Stimulated activated memory B cell treated with anti-CD40 and anti-IgM and Interleukin-4, amounts not matched to agents 10 μg/mL and 1 μg/mL and 100 μg/mL, for 72 hours (primary cell): ENCODE results near the gene NCOA7.

Experiments used
- ATAC-seq: fragments of 150-1000 bp; cut with Tn5 transposase; 2 replicates; pipeline ENCODE4 v1.10.0; 2021
- H3K27ac Mint-ChIP-seq: one replicate; pipeline ENCODE4 v1.8.0; 2022; ENCODE audit warnings: mild to moderate bottlenecking, mixed read lengths
- H3K27me3 Mint-ChIP-seq: one replicate; pipeline ENCODE4 v1.8.0; 2022; ENCODE audit warnings: mixed read lengths
- H3K36me3 Mint-ChIP-seq: one replicate; pipeline ENCODE4 v1.8.0; 2022; ENCODE audit warnings: mixed read lengths
- H3K4me1 Mint-ChIP-seq: one replicate; pipeline ENCODE4 v1.8.0; 2022; ENCODE audit warnings: mixed read lengths
- H3K4me3 Mint-ChIP-seq: one replicate; pipeline ENCODE4 v1.8.0; 2022; ENCODE audit warnings: mild to moderate bottlenecking, moderate library complexity, mixed read lengths
- H3K9me3 Mint-ChIP-seq: one replicate; pipeline ENCODE4 v1.8.0; 2022; ENCODE audit warnings: mixed read lengths

NCOA7 gene

DNA sequence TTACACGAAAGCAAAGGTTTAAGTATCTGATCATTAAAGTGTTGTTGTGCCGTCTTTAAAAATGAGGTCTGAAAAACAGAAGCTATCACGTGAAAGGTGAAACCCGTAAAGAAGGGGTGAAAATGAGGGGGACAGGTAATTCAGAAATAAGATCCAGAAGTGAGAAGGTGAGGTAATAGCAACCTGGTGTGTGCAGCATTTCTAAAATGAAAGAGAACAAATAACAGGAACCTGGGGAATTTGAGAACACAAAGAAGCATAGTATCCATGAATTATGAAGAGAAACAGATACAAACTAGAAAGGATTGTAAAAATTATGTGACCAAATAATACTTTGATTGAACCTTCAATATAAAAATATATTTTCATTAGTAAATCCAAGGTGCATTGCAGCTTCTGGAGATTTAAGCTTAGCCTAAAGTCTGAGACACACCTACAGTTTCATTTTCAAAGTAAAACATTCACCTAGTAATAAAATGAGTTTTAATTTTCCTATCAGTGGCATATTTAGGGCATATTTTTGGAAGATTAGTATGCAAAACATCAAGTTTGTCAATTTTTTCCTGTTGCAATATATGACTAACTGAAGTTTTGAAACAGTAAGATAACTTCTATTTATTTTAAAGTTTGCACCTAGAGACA is 39.9 kb upstream of the NCOA7 start:
- Mint-ChIP-seq H3K27me3 (peaks cover 68% of the 10 kb centered on the region), H3K36me3 (no peaks in the 10 kb centered on the region), H3K9me3 (no peaks in the 10 kb centered on the region), H3K4me1 (peaks cover 43% of the 10 kb centered on the region), H3K27ac (no peak overlapping the region), H3K4me3 (no peak overlapping the region)
- ATAC-seq = no peak

DNA sequence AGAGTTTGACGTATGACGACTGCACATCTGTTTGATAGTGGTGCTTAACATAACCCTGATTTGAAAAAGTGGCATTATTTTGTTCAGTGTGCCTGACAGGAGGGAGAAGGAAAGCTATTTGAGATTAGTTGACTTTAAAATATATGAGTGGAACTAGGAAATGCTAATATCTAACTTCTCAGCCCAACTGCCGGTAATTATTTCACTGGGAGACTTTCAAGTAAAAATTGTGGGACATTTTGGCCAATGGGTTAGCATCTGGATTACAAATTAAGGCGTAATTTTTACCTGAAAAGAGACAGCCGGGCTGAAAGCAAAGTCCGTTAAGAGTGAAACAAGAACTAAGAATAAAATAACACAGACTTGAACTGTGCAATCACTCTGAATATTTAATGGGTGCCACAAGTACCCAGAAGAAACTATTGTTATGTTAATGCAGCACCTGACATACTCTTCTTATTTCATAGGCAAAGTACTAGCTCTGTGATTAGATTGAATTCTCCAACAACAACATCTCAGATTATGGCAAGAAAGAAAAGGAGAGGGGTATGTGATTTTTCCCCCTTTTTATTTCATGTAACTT is 39.3 kb upstream of the NCOA7 start:
- Mint-ChIP-seq H3K27ac (no peak overlapping the region), H3K9me3 (no peaks in the 10 kb centered on the region), H3K36me3 (no peaks in the 10 kb centered on the region), H3K27me3 (peaks cover 62% of the 10 kb centered on the region), H3K4me3 (no peak overlapping the region), H3K4me1 (peaks cover 43% of the 10 kb centered on the region)
- no peak for ATAC-seq

DNA sequence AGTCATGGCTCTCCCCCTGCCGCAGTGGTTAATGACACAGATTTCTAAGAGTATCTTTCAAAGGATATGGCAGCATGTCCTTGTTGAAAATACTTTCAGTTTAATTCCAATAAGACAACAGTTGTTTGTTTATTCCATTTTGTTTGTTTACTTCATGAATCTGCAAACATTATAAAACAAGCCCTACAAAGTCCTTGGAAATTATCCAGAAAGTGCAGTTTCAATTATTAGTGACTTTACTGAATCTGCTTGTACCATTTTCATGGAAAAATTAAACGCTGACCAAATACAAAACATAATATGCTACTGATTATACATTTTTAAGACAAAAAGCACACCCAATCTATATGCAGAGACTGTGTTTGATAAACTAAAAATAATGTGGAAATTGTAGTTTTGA is 38.0 kb upstream of the NCOA7 start:
- Mint-ChIP-seq H3K4me3 (no peak overlapping the region), H3K4me1 (peaks cover 30% of the 10 kb centered on the region), H3K27ac (no peak overlapping the region), H3K27me3 (peaks cover 48% of the 10 kb centered on the region), H3K36me3 (no peaks in the 10 kb centered on the region), H3K9me3 (no peaks in the 10 kb centered on the region)
- ATAC-seq = no peak

DNA sequence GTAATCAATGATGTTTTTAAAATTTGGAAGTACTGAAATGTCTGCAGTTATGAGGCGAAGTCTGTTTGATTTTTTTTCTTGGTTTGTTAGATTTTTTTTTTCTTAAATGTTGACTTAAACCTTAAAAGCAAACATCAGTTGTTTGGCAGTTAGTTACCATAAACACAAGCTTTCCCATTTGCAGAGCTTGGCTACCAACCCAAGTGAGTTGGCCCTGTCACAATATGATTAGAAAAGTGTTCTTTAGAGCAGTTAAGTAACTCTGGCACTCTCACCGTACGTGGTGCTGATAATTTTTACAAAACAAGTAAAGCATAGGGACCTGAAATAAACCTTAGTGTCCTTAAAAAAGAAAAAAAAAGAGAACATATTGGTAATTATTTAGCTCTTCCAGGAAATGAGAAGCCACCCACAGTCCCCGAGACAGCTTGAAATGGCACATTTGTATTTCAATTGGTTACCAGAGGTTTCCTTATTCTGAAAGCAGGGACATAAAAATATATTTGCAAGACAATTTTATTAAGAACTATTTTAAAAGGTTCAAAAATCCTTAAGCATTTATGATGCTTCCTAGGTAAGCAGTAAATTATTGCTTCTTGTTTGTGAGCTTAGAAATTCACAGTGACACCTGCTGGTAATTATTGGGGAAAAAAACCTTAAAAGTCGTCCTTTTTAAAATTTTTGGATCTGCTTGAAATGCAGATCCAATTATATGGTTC is 37.4 kb upstream of the NCOA7 start:
- ATAC-seq = no peak
- peaks cover 42% of the 10 kb centered on the region for H3K27me3 Mint-ChIP-seq
- H3K36me3 Mint-ChIP-seq = no peaks in the 10 kb centered on the region
- H3K9me3 Mint-ChIP-seq = no peaks in the 10 kb centered on the region
- peaks cover 24% of the 10 kb centered on the region for H3K4me1 Mint-ChIP-seq
- no peak overlapping the region for H3K4me3 Mint-ChIP-seq
- H3K27ac Mint-ChIP-seq = no peak overlapping the region

DNA sequence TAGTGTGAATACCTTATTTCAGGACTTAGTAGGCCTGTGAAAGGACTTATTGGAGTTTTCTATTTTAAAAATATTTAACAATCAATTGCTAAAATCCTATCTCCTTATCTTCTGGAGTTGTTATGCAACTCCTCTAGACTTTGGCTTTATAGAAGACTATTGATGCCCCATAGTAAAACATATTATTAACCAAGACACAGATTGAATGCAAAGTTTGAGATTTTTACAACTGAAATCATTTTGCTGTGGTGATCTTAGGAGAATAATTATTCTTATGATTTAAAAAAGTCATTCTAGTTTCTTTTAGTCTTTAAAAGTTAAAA is 36.9 kb upstream of the NCOA7 start:
- Mint-ChIP-seq H3K36me3 (no peaks in the 10 kb centered on the region), H3K4me3 (no peak overlapping the region), H3K27me3 (peaks cover 41% of the 10 kb centered on the region), H3K27ac (no peak overlapping the region), H3K4me1 (peaks cover 20% of the 10 kb centered on the region), H3K9me3 (no peaks in the 10 kb centered on the region)
- no peak for ATAC-seq

DNA sequence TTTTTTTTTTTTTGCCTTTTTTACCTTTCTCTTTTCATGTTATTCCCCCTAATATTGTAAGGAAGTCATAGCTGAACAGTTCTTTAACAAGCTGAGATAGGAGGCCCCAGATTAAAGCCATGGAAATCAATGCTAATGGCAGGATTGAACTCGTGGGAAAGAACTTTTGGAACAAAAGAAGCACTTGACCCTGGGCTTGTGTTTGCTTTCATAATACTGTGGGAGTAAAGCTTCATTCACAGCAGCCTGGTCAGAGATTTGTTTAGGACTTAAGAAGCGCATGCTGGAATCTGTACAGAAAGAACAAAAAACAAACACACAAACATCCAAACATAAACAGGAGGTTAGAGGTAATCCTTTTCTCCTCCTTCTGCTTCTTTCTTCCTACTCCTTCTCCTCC is 36.2 kb upstream of the NCOA7 start:
- Mint-ChIP-seq H3K27me3 (peaks cover 45% of the 10 kb centered on the region), H3K27ac (no peak overlapping the region), H3K4me1 (peaks cover 23% of the 10 kb centered on the region), H3K4me3 (no peak overlapping the region), H3K36me3 (no peaks in the 10 kb centered on the region), H3K9me3 (no peaks in the 10 kb centered on the region)
- ATAC-seq = no peak

DNA sequence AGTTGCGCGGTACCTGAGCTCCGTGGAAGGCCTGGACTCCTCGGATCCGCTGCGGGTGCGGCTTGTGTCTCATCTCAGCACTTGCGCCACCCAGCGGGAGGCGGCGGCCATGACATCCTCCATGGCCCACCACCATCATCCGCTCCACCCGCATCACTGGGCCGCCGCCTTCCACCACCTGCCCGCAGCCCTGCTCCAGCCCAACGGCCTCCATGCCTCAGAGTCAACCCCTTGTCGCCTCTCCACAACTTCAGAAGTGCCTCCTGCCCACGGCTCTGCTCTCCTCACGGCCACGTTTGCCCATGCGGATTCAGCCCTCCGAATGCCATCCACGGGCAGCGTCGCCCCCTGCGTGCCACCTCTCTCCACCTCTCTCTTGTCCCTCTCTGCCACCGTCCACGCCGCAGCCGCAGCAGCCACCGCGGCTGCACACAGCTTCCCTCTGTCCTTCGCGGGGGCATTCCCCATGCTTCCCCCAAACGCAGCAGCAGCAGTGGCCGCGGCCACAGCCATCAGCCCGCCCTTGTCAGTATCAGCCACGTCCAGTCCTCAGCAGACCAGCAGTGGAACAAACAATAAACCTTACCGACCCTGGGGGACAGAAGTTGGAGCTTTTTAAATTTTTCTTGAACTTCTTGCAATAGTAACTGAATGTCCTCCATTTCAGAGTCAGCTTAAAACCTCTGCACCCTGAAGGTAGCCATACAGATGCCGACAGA is 31.4 kb upstream of the NCOA7 start:
- Mint-ChIP-seq H3K9me3 (no peaks in the 10 kb centered on the region), H3K27me3 (peaks cover 38% of the 10 kb centered on the region), H3K4me3 (no peak overlapping the region)

DNA sequence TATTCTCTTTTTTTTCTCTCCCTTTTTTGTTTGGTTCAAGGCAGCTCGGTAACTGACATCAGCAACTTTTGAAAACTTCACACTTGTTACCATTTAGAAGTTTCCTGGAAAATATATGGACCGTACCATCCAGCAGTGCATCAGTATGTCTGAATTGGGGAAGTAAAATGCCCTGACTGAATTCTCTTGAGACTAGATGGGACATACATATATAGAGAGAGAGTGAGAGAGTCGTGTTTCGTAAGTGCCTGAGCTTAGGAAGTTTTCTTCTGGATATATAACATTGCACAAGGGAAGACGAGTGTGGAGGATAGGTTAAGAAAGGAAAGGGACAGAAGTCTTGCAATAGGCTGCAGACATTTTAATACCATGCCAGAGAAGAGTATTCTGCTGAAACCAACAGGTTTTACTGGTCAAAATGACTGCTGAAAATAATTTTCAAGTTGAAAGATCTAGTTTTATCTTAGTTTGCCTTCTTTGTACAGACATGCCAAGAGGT is 30.8 kb upstream of the NCOA7 start:
- H3K27ac Mint-ChIP-seq = no peak overlapping the region
- H3K27me3 Mint-ChIP-seq = peaks cover 40% of the 10 kb centered on the region

More for the DNA sequence above, 31.4 kb upstream of the NCOA7 start:
- Mint-ChIP-seq H3K27ac (no peak overlapping the region), H3K4me1 (peaks cover 11% of the 10 kb centered on the region), H3K36me3 (no peaks in the 10 kb centered on the region)
- ATAC-seq = no peak

DNA sequence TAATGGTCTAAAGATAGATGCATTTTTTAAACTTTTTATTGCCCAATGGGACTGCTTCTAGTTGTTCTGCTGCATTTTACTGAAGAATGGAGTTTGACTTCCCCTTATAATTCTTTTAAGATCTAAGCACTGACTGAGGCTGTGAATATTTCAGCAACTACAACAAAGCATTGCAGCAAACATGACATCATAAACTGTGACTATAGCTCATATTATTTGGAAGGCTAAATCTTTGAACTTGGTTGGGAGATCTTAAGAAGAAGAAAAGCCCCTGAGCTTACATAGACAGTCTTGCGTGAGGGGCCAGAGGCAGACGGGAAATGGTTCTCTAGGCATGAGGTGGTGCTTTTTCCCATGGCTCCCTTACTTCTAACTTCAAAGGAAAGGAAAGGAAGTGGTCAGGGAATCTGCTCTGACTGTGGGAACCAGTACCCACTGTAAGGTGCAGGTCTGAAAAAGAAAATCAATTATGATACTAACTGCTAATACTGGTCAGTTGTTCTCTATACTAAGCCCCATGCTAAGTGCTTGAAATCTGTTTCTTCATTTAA is 26.6 kb upstream of the NCOA7 start:
- no peak for ATAC-seq
- H3K4me3 Mint-ChIP-seq = no peak overlapping the region
- H3K9me3 Mint-ChIP-seq = no peaks in the 10 kb centered on the region
- H3K4me1 Mint-ChIP-seq = peaks cover 11% of the 10 kb centered on the region
- H3K27ac Mint-ChIP-seq = no peak overlapping the region
- H3K27me3 Mint-ChIP-seq = peaks cover 34% of the 10 kb centered on the region
- H3K36me3 Mint-ChIP-seq = no peaks in the 10 kb centered on the region

More for the DNA sequence above, 30.8 kb upstream of the NCOA7 start:
- no peak overlapping the region for H3K4me3 Mint-ChIP-seq
- no peaks in the 10 kb centered on the region for H3K36me3 Mint-ChIP-seq
- H3K4me1 Mint-ChIP-seq = peaks cover 11% of the 10 kb centered on the region
- no peak for ATAC-seq
- no peaks in the 10 kb centered on the region for H3K9me3 Mint-ChIP-seq

DNA sequence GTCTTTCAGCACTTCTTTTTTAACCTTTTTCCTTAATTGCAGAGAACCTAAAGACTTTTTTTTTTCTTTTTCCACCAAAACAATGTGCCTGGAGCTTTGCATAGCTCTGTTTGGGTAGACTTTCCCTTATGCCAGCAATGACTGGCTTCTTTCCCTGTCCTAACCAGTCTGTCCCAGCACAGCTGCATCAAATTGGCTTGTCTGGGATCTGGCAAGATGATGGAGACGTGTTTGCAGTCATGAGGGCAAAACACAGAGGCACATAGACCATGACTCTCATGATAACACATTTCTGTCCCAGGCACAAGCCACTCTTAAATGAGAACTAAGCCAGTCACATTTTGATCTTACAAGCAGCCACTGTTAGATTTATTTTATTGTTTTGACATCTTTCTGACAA is 24.8 kb upstream of the NCOA7 start:
- no peaks in the 10 kb centered on the region for H3K36me3 Mint-ChIP-seq
- no peak overlapping the region for H3K4me3 Mint-ChIP-seq
- peaks cover 6% of the 10 kb centered on the region for H3K4me1 Mint-ChIP-seq
- no peak overlapping the region for H3K27ac Mint-ChIP-seq
- ATAC-seq = no peak
- no peaks in the 10 kb centered on the region for H3K9me3 Mint-ChIP-seq
- peaks cover 24% of the 10 kb centered on the region for H3K27me3 Mint-ChIP-seq

DNA sequence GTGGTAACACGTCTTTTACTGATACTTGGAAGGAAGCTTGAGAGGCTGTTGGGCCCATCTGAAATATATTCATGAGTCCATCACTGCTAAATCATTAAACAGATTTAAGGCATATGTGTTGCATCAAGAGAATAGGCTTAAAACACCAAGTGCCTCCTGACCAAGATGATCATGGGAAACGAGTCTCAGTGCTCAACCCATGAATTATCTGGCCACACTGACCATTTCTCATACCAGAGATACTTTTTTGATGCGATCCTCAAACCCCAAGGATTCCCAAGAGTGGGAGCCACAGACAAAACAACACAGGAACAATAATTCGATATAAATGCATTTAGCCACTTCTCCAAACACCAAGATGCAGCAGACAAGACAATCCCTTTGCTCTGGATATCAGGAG is 24.1 kb upstream of the NCOA7 start:
- H3K36me3 Mint-ChIP-seq = no peaks in the 10 kb centered on the region
- H3K27ac Mint-ChIP-seq = no peak overlapping the region
- H3K9me3 Mint-ChIP-seq = no peaks in the 10 kb centered on the region
- H3K4me3 Mint-ChIP-seq = no peak overlapping the region
- peaks cover 6% of the 10 kb centered on the region for H3K4me1 Mint-ChIP-seq
- no peak for ATAC-seq
- peaks cover 19% of the 10 kb centered on the region for H3K27me3 Mint-ChIP-seq

DNA sequence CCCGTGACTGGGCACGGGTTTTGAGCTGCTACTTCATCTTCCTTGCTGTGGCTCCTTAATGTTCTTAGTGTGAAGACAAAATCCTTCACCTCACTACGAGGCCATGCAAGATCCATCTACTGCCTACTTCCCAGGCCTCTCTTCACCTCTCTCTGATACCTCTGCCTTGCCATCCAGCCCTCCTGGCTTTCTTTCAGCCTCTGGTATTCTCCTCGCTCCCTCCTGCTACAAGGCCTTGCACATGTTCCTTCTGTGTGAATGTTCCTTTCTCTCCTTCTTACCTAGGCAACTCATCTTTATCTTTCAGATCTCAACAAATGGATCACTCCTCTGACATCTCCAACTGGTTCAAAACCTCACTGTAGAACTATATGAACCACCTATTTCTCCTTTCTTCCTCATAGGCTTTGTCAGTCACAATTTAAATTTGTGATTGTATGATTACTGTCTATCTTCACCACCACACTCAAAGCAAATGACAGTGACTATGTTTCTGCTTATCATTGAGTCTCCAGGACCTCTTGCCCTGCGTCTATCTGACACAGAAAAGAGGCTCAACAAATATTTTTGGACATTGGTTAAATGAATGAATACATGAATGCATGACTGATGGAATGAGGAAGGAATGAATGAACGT is 21.5 kb upstream of the NCOA7 start:
- ATAC-seq = no peak
- Mint-ChIP-seq H3K4me3 (no peak overlapping the region), H3K27me3 (peaks cover 3% of the 10 kb centered on the region), H3K36me3 (no peaks in the 10 kb centered on the region), H3K4me1 (peaks cover 6% of the 10 kb centered on the region), H3K27ac (no peak overlapping the region), H3K9me3 (no peaks in the 10 kb centered on the region)

DNA sequence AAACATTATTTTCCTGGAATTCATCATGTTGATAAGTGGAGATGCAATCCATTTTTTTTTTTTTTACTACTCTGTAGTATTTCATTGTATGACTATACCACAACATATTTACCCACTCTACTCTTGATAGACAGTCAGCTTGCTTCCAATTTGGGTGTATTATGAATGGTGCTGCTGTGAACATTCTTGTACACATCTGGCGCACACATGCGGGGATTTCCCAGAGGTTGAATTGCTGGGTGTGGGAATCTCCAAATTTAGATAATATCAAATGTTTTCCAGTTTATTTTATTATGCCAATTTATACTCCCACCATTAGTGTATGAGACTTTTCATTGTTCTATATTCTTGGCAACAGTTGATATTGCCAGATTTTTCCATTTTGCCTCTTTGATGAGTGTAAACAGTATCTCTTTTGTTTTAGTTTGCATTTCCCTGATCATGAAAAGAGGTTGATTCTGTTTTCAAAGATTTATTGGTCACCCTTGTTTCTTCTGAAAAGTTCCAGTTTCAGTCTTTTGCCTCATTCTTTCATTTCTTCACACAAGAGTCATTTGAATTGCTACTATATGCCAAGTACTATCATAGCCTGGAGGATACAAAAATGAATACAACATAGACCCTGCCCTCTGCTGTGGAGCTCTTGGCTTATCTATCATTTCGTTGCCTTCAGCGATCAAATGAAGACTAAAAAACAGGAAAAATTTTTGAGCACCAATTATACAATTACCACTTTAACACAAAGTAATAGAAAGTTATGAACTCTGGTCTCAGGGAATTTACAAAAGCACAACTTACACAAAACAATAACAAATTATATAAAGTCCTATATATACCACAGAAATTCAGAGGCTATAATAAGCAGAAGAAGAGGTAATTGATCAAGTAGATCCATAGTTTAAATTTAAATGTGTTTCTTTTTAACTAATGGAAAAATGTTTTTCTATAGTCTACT is 17.1 kb upstream of the NCOA7 start:
- Mint-ChIP-seq H3K9me3 (no peaks in the 10 kb centered on the region), H3K27ac (no peak overlapping the region), H3K4me1 (peaks cover 6% of the 10 kb centered on the region), H3K36me3 (no peaks in the 10 kb centered on the region), H3K27me3 (no peaks in the 10 kb centered on the region), H3K4me3 (no peak overlapping the region)
- ATAC-seq = no peak
